ENCODE results near the gene HSD17B7. TPM values are rescaled to one million over a fixed set of nuclear protein-coding genes. Genes with fewer than 3 reads are reported as not detected.
A peak's percentile ranks its signal among the peaks of the same experiment; 100 is the strongest.
"Not testable (repeated sequence)": the region's sequence is repeated elsewhere in the genome, so short reads cannot be mapped to it uniquely, and the experiment has no call there.

The HSD17B7 gene
- total RNA-seq: 11.4 and 15.4 TPM in 2 replicates

- not testable (repeated sequence) for DNase-seq (ENCODE audit: extremely low read depth, low read depth, low spot score)
These were observed at the start of gene HSD17B7 for GRCh38 chr1:162790303-162790984. HSD17B7 (plus strand) TSS chr1:162790702; CDS start chr1:162790801, 99 bp downstream.

DNA sequence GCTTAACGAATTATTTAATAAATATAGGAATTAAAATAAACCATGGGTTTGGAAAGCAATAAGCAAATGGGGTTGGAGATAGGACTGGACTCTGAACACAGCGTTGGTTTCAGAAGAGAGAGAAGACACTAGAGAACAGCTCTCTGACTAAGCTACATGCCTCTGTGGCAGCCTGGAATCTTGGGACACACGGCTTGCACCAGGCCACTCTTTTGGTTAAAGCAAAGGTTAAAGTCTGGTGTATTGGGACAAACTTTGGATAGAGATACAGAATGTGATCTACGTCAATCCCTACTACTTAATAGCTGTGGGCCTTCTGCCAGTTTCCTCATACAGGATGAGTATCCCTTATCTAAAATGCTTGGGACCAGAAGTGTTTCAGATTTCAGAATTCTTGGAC lies 49.7 kb upstream of the HSD17B7 start:
- DNase-seq (ENCODE audit: extremely low read depth, low read depth, low spot score): no peak

DNA sequence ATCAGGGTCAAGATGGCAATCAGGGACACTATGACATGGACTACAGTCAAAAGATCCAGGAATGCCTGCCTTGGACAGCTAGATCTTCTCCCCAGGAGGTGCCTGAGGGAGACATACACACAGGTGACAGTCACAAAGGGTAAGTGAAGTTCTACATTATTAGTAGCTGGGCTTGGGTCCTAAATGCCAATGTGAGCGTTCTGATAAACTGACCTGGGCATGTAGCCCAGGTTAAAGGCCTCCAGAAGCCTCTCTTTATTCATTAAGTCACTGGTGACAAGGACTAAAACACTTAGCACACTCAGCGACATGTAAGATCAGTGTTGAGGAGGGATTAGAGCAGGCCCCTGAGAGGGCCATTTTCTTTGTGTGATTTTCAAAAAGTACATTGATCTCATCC lies 48.9 kb upstream of the HSD17B7 start:
- DNase-seq (ENCODE audit: extremely low read depth, low read depth, low spot score): no peak

DNA sequence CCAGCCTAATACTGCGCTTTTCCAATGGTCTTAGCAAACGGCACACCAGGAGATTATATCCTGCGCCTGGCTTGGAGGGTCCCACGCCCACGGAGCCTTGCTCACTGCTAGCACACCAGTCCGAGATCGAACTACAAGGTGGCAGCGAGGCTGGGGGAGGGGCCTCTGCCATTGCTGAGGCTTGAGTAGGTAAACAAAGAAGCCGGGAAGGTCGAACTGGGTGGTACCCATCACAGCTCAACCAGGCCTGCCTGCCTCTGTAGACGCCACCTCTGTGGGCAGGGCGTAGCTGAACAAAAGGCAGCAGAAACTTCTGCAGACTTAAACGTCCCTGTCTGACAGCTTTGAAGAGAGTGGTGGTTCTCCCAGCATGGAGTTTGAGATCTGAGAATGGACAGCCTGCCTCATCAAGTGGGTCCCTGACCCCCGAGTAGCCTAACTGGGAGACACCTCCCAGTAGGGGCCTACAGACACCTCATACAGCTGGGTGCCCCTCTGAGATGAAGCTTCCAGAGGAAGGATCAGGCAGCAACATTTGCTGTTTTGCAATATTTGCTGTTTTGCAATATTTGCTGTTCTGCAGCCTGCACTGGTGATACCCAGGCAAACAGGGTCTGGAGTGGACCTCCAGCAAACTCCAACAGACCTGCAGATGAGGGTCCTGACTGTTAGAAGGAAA lies 44.1 kb upstream of the HSD17B7 start:
- DNase-seq (ENCODE audit: extremely low read depth, low read depth, low spot score): not testable (repeated sequence)

DNA sequence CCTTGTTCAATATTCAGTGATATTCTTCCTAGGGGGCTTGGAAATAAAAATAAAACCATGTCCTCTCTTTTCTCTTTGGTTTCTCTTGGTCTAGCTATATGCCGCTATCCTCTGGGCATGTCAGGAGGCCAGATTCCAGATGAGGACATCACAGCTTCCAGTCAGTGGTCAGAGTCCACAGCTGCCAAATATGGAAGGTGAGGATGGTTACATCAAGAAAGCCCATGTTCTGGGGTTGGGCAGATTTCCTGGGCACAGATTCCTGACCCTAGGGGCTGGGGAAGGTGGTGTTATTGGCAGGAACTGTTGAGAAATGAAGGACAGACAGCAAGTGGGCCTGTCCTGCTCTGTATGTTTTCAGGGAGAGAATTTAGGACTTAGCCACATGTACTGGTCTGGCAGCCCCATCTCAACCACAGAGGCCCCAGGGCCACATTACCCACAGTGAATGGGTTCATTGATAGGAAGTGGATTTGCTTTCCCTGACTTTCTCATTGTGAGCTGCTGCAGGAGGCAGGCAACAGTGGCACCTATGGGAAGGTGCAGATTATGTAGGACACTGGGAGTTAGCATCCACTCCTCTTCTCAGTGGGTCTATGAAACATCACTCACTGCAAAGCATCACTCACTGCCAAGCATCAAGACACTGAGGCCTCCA lies 37.4 kb upstream of the HSD17B7 start:
- no peak for DNase-seq (ENCODE audit: extremely low read depth, low read depth, low spot score)

GRCh38 chr1:162753998-162754585 lies 36.4 kb upstream of the HSD17B7 start:
- DNase-seq (ENCODE audit: extremely low read depth, low read depth, low spot score): no peak

DNA sequence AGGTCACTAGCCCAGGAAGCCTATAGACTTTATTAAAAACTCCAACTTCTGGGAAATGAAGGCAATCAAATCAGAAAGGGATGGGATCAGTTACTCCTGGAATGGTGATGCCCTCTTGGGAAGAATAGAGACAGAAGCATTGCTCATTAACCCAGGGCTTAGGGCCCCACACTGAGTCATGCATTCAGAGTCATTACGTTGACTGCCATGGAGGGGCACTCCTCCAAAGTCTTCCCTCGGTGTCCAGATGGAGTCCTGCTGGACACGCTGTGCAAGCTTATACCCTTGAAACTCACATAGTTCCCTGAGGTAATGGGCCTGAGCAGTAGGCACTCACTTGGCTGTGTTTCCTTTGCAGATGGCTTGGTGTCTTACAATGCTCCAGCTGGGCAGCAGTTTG lies 35.2 kb upstream of the HSD17B7 start:
- DNase-seq (ENCODE audit: extremely low read depth, low read depth, low spot score): no peak

GRCh38 chr1:162756523-162756922 lies 34.0 kb upstream of the HSD17B7 start:
- no peak for DNase-seq (ENCODE audit: extremely low read depth, low read depth, low spot score)

DNA sequence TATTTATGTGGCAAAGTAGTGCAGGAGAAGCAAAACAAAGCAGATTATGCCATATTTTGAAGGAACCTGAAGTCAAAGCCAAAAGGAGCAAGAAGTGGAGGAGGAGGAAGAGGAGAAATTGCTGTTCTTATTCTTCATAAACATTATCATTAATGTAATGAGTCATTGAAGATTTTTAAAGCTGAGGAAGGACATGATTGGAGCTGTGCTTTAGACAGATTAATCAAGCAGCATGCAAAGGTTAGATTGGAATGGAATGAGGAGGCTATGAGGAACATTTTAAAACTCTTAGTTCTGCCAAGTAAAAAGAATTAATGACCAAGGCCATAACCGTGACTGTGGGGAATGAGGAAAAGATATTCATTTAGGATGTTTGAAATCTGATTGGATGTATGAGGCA lies 33.0 kb upstream of the HSD17B7 start:
- no peak for DNase-seq (ENCODE audit: extremely low read depth, low read depth, low spot score)

GRCh38 chr1:162765788-162766187 lies 24.7 kb upstream of the HSD17B7 start:
- no peak for DNase-seq (ENCODE audit: extremely low read depth, low read depth, low spot score)

DNA sequence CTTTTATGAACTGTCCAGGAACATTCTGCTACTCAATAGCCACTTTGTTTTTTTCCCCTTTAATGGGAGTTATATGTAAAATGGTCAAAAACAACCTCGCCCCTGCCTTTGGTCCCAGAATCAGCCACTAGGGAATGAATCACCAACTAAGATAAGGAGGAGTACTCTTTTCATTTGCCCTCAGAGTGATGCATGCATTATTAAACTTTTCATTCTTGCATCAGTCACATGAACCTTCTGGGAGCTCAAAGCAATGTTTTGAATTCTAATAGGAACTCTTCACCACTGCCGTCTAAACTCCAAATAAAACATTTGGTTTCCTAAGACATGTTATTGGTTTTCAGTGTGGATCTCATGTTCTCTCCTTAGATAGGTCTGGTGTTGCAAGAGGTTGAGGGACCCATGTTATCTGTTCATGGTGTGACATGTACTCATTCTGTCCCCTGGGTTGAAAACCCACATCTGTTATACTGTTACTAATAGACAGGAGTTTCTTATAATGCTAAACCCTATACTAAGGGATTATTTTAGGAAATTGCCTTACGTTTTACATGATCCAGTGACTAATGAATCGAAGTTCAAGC lies 17.8 kb upstream of the HSD17B7 start:
- DNase-seq (ENCODE audit: extremely low read depth, low read depth, low spot score): no peak

- no peak for DNase-seq (ENCODE audit: extremely low read depth, low read depth, low spot score)
These were observed 16.5 kb upstream of the HSD17B7 start for GRCh38 chr1:162774007-162774406.

DNA sequence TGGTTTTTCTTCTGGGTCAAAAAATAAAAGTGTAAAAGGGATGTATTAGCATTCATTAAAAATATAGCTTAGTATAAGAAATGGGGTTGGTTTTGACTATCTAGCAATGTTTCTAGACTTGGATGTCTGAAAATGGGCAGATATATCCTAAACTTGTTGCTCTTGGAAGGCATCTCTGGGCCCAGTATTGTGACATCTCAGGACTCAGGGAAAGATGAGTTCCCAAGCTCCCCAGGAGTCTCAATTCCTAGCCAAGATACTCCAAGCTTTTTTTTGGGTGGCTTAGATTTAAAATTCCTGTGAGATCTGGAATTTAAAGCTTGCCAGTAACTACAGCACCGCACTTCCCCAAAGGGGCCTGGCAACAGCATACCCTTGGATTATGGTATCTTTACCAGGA lies 11.5 kb upstream of the HSD17B7 start:
- no peak for DNase-seq (ENCODE audit: extremely low read depth, low read depth, low spot score)

DNA sequence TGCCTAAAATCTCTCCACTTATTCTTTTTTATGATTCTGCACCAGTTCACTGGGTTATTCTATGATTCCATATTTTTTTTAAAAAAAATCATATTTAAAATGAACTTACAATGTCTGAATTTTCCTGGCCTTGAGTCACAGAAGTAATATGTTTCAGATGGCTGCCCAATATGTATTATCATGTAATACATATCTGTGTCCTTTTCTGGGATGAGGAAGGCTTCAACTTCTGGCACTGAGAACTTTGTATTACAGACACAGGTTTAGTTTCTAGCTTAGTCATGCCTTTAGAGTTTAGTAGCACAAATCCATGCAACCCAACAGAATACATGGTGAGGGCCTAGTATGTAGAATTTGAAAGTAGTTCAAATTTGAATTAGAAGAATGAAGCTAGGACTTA lies 7.8 kb upstream of the HSD17B7 start:
- DNase-seq (ENCODE audit: extremely low read depth, low read depth, low spot score): no peak

GRCh38 chr1:162784926-162785325 lies 5.6 kb upstream of the HSD17B7 start:
- DNase-seq (ENCODE audit: extremely low read depth, low read depth, low spot score): not testable (repeated sequence)

DNA sequence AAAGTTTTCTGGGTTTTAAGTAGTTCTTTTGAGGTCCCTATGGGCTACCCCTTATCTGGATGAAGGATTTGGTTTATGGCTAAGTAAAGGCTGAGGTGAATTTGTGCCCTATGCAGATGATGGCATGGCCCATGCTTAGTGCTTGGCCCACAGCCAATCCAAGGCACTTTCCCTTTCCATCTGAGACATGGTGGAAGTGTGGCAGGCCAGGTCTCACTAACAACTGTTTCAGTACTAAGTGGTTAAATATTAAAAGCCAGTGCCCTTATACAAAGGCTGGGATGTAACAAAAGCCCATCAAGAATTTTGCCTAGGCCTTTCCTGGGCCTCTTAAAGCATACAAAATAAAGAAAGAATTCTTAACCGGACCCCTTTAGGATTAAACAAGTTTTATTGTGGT lies 1.7 kb upstream of the HSD17B7 start:
- not testable (repeated sequence) for DNase-seq (ENCODE audit: extremely low read depth, low read depth, low spot score)

DNA sequence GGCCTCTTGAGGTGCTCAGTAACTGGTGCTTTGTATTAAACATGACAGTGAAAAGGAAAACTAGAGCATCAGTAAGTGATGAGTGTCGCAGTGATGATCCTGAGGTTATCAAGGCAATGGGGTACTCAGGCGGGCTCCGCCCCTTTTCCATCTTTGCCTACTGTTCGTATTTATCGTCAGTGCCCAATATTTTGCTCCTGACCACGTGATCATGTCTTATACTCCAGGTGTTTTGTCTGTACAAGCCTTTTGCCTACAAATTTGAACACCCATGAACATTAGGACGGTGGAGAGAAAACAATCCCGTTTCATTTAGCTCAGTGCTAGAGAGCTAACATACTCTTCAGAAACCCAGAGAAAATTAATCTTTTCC lies 469 bp downstream of the HSD17B7 start:
- not testable (repeated sequence) for DNase-seq (ENCODE audit: extremely low read depth, low read depth, low spot score)

DNA sequence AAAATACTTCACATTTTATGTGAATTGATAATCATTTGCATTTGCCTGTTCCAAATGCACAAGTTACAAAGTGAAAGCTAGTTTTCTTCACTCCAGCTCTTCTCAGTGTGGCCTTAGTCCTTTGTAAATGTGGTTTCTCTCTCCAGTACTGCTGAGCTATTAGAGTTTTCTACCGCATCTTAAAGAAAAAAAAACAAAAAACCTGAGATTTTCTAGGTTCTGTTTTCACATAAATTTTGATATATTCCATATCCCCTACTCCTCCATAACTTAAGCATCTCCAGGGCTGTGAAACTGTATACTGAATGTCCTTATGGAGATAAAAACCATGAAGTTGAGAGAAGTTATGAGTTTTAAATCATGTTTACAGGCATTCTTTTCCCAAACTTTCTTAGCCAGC lies 3.8 kb downstream of the HSD17B7 start:
- DNase-seq (ENCODE audit: extremely low read depth, low read depth, low spot score): not testable (repeated sequence)

DNA sequence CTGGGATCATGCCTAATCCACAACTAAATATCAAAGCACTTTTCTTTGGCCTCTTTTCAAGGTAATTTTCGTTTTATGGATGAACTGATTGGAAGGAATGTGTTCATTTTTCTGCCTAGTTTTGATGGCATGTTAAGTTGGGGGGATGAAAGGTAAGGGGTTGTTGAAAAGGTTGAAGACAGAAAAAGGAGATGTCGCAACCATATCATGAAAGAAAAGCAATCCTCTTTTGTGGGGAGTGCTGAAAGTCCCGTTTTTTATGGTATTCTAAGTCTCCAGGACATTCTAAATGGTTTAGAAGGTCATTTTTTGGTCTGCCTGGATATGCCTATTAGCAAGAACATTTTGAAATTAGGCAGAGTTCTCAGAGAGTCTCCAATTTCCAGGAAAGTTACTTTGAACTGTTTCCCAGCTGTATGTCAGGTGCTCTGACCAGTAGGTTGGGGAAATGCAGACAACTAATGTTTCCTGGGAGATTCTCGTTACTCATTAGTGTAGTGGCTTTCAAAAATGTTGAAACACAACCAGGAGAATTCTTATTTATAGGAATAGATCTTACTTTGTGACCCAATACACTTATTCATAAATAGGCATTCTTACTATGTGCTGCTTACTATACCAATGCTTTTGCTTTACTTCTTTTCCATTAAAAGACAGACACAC lies 6.2 kb downstream of the HSD17B7 start:
- DNase-seq (ENCODE audit: extremely low read depth, low read depth, low spot score): not testable (repeated sequence)

DNA sequence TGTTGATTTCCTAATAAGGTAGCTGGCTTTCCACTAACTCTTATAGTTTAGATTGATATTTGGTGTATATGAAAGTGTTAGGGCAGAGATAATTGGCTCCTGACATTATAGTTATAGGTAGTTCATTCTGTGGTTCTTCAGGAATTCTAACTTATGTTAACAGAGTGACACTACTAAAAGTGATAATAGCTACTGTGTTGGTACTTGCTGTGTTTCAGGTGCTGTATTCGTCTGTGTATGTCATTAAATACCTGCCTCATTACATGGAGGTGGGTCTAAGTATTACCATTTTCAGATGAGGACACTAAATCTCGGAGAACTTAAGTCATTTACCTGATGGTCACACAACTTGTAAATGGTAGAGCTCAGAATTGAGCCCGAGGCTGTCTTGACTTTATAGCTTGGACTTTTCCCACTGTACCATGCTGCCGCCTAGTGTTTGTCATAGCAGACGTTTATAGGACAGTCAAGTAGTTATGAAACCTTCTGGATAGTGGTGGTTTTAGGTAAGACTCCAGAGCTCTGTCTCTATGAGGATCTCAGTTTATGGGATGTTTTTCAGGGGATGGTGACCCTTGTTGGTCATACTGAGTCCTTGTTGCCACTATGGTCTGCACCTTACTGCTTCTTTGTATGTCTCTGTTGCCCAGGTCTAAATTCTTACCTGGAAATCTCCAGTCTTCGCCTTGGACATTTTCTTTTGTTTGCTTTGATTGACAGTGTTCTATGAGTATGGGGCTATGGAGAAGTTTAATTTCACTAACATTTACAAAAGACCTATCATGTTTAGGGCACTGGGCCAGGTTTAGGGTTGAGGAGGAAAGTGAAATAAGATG lies 9.7 kb downstream of the HSD17B7 start:
- DNase-seq (ENCODE audit: extremely low read depth, low read depth, low spot score): peak; percentile 36

All from glomerular endothelial cell (primary cell).